IPS-NIHi11 (cell line): ENCODE data around the gene CBX5.
"Not testable (repeated sequence)": the region's sequence is repeated elsewhere in the genome, so short reads cannot be mapped to it uniquely, and the experiment has no call there.

Experiments used
- DNase-seq: peaks from one replicate; pipeline ENCODE4 v3.0.0; 2012; ENCODE audit warnings: mixed read lengths, low spot score

CBX5 gene

GRCh38 chr12:54294152-54294952 lies 14.4 kb upstream of the CBX5 start:
- peak; percentile 84 for DNase-seq

- DNase-seq = no peak
These were observed 13.0 kb upstream of the CBX5 start for GRCh38 chr12:54292931-54293241.

- no peak for DNase-seq
These were observed 12.4 kb upstream of the CBX5 start for GRCh38 chr12:54292083-54292930.

- DNase-seq = no peak
These were observed 7.6 kb upstream of the CBX5 start for GRCh38 chr12:54287261-54288157.

- DNase-seq = no peak
These were observed 6.4 kb upstream of the CBX5 start for GRCh38 chr12:54286042-54287030.

DNA sequence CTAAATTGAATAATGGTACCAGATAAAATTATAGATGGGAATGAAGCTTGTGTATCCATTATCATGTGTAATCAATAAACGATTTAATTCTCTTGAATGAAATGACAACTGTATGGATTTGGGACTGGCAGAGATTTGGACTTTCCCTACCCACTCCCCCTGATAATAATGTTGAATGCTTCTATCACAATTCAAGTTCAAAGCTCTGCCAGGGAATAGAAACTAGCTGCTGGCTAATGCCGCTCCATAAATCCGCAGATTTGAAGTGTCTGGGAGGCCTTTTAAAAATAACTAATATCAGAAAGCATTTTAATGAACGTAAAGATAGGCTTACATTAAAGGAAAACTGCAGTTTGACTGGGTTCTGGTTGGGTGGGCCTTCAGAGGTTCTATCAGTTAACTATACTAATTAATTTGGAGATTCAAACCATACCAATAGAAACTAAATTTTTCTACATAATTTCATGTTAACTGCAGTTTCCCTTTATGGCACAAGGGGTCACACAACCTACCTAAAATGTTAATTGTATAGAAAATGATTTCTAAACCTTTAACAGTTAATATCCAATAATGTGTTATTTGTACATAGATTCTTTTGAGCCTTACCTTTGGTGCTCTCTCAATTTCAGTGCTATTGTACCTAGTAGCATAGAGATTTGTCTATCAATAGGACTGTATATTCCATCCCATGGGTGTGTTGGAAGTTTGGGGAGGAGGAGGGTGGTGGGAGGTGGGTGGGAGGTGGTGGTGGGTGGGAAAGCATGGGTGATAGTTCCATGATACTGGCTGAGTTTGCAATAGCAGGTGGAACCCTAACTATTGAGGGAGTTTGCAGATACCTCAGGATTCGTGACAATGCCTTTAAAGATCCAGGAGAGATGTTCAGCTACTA lies 5.5 kb upstream of the CBX5 start:
- DNase-seq = no peak

- DNase-seq = not testable (repeated sequence)
These were observed 4.3 kb upstream of the CBX5 start for GRCh38 chr12:54284070-54284780.

GRCh38 chr12:54282949-54283593 lies 3.1 kb upstream of the CBX5 start:
- DNase-seq = no peak

GRCh38 chr12:54281694-54282093 lies 1.8 kb upstream of the CBX5 start:
- not testable (repeated sequence) for DNase-seq

DNA sequence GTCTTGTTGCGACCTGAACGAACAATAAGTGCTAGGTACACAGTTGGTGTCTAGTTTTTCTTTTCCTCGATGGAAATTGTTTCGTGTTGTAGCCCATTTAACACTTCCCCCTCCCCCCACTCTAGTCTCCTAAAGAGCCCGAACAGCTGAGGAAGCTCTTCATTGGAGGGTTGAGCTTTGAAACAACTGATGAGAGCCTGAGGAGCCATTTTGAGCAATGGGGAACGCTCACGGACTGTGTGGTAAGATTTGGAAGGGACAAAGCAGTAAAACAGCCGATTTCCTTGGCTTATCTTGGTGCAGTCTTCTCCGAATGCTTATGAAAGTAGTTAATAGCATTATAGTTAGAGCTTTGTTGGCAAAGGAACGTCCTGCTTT lies 1.3 kb upstream of the CBX5 start:
- not testable (repeated sequence) for DNase-seq

GRCh38 chr12:54280468-54281260 lies 742 bp upstream of the CBX5 start, which contains the start of gene HNRNPA1:
TSS of gene HNRNPA1 (plus strand) at chr12:54280726. CDS start at chr12:54280808, 82 bp downstream.
- peak; percentile 89 for DNase-seq

GRCh38 chr12:54279227-54279631 lies 693 bp downstream of the CBX5 start:
- no peak for DNase-seq

GRCh38 chr12:54277823-54278276 lies 2.1 kb downstream of the CBX5 start:
- no peak for DNase-seq

GRCh38 chr12:54276368-54276767 lies 3.6 kb downstream of the CBX5 start:
- DNase-seq = no peak

- no peak for DNase-seq
These were observed 5.9 kb downstream of the CBX5 start for GRCh38 chr12:54273981-54274380.

- DNase-seq = no peak
These were observed 7.7 kb downstream of the CBX5 start for GRCh38 chr12:54272214-54272613.

DNA sequence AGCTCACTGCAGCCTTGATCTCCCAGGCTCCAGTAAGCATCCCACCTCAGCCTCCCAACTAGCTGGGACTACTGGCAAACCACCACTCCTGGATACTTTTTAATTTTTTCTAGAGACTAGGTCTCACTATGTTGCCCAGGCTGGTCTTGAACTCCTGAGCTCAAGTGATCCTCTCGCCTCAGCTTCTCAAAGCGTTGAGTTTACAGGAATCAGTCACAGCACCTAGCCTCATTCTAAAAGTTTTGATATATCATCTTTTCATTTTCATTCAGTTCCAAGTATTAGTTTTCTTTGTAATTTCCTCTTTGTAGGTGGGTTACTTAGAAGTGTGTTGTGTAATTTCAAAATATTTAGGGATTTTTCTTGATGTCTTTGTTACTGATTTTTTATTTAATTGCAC lies 9.6 kb downstream of the CBX5 start:
- no peak for DNase-seq

DNA sequence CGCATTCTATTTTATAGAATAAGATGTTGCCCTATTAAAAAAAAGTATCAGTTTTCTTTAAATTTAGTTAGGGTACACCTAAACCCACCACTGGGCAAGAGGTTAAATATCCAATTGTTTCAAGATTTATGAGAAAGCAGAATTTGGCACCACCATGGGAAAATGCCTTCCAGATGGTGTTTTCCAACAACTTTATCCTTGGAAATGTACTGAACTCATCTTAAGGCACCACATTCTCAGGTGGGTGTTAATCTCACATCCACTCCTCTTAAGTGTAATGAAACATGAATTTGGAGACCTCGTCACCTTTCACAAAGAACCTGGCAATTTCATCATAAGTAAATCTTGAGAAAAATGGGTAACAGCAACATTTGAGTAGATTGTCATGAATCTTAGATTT lies 13.1 kb downstream of the CBX5 start:
- DNase-seq = no peak
